HG03571 (cell line): ENCODE data around the gene CARMIL1.
"Not testable (repeated sequence)": the region's sequence is repeated elsewhere in the genome, so short reads cannot be mapped to it uniquely, and the experiment has no call there.

Experiments used
- ATAC-seq: cut with Tn5 transposase; IDR thresholded peaks from one replicate; pipeline ENCODE4 v1.9.1; 2021; ENCODE audit not compliant: unreplicated experiment

Gene CARMIL1

DNA sequence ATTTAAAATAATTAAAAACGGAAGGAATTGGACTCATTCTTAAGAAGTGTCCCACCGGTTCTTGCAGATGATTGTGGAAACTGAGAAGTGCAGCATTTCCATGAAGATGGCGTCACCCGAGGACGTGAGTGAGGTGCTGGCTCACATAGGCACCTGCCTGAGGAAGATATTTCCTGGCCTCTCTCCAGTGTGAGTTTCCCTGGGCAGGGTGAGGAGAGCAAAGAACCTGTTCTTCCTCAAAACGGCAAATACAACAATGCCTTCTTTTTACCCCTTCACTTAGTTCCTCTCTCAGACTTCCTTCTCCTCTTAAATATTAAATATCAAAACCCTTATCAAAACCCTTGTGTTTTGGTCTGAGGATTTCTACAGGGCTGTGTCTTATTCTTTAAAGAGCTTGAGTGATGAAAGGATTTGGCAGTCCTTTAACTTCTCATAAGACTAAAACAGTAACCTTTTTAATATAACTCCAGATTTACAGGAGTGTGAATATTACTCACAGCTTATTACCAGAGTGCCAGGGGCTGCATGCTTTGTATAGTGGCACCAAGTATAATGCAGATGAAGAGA, 156.3 kb downstream of the CARMIL1 start:
- ATAC-seq, result no peak

DNA sequence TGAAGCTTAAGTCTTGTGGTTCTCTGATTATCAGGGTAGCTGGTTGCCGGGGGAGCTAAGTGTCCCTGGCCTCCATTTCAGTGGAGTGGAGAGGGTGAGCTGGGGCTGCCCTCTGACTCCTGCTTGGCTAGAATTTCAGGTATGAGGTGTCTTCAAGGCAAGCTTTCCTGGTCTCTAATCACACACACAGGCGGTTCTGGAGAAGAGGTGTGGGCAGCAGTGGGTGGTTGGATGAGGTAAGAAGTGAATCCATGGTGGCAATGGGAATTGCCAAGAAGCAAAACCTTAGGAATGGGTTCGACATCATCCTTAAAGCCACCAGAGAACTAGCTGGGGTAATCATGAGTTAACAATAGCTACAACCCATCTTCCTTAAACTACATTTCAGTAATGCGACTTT, 157.6 kb downstream of the CARMIL1 start:
- no peak for ATAC-seq

DNA sequence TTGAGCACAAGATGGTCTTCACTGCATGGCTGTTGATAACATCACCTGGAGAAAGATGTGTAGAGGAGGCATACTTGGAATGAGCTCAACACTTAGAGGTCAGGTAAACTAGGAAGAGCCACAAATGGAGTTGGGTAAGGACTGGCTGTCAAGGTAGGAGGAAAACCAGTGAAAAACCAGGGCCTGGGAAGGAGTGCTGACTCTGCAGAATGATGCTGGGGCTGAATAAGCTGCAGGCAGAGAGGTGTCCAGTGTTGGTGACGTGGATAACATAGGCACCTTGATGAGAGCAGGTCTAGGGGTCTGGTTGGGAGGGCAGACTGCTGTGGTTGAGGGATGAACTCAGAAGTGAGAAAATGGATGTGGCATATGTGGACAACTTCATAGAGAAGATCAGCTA, 160.2 kb downstream of the CARMIL1 start:
- ATAC-seq, result no peak

DNA sequence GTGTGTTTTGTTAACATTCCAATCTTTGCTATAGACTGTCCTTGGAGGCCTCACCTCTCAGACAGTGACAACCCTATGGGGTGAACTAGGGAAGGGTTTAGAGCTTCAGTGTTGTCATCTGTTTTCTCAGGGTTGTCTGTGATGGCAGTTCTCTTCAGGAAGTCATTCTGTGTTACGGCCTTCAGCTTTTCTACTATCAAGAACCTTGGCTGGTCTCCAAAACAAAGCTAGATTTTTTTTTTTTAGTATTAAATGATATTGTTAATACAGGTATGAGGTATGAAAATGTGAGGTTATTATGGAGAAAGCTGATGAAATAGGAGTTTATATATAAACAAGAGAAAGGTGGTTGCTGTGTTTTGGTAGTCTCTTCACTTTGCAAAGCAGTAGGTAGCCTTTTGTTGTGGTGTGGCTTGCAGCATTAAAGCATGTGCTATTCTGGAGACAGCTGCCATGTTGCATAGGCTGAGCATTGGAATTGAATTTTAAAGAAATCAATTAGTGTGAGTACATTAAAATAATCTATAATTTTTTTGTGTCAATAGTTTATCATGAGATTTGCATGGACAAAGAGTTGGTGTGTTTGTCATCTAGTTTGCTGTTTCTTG, 162.6 kb downstream of the CARMIL1 start:
- no peak for ATAC-seq

- ATAC-seq, result no peak
Observed at GRCh38 chr6:25442898-25443297, 163.7 kb downstream of the CARMIL1 start.

GRCh38 chr6:25444521-25444920, 165.3 kb downstream of the CARMIL1 start:
- not testable (repeated sequence) for ATAC-seq

GRCh38 chr6:25446830-25447569, 167.8 kb downstream of the CARMIL1 start:
- ATAC-seq, result no peak

- ATAC-seq, result no peak
Observed at GRCh38 chr6:25447570-25447929, 168.4 kb downstream of the CARMIL1 start.

- no peak for ATAC-seq
Observed at GRCh38 chr6:25448965-25449538, 169.9 kb downstream of the CARMIL1 start.

DNA sequence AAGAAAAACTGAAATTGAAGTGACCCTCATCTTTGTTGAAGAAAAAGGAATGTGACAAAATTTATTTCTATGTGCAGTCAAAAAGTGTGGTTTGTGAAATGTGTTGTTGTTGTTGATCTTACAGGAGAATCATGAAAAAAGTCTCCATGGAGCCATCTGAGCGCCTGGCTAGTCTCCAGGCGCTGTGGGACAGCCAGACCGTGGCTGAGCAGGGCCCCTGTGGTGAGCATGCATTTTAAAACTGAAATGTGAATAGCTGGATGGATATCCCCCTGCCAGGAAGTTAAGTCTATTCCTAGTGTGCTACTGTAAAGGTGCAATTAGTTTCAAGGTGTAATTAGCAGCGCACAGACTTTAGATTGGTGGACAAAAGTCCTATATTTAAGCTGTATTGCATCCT, 170.6 kb downstream of the CARMIL1 start:
- ATAC-seq, result no peak

DNA sequence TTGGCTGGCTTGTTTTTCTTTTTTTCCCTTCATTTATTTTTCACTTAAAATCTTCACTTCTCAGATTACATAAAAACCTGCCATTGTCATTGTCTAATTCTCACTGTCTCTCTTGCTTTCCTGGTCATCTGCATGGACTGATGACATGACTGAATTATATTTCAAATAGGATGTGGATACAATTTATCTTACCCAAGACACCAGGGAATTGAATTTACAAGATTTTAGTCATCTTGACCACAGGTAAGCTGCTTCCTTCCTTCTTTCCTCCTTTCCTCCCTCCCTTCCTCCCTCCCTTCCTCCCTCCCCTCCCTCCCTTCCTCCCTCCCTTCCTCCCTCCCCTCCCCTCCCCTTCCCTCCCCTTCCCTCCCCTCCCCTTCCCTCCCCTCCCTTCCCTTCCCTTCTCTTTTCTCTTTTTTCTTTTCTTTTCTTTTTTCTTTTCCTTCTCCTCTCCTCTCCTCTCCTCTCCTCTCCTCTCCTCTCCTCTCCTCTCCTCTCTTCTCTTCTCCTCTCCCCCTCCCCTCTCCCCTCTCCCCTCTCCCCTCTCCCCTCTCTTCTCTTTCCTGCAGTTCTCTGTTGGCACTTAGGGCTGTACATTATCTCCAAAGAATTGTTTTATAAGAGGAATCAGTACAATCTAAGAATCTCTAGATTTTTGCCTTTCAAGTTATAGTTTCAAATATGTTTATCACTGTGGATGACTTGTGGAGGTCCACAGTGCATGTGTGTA, 171.5 kb downstream of the CARMIL1 start:
- no peak for ATAC-seq

GRCh38 chr6:25452031-25452430, 172.9 kb downstream of the CARMIL1 start:
- ATAC-seq, result no peak

DNA sequence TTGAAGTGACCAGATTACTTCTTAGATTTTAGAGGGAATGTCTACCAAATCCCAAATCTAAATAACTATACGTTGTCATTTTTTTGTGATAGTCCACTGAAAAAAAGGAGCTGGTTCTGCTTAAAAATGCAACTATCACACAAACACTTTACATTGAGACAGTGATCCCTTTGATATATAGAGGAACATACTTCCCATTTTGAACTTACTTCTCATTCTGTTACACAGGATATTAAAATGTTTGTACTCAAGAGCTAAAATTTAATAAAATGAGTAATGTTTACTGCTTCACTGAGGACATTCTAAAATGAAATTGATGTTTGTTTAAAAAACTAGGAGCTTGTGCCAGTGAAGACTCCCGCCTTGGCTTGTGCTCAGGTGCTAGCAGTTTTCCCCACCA, 174.1 kb downstream of the CARMIL1 start:
- no peak for ATAC-seq

GRCh38 chr6:25454136-25454535, 175.0 kb downstream of the CARMIL1 start:
- no peak for ATAC-seq

DNA sequence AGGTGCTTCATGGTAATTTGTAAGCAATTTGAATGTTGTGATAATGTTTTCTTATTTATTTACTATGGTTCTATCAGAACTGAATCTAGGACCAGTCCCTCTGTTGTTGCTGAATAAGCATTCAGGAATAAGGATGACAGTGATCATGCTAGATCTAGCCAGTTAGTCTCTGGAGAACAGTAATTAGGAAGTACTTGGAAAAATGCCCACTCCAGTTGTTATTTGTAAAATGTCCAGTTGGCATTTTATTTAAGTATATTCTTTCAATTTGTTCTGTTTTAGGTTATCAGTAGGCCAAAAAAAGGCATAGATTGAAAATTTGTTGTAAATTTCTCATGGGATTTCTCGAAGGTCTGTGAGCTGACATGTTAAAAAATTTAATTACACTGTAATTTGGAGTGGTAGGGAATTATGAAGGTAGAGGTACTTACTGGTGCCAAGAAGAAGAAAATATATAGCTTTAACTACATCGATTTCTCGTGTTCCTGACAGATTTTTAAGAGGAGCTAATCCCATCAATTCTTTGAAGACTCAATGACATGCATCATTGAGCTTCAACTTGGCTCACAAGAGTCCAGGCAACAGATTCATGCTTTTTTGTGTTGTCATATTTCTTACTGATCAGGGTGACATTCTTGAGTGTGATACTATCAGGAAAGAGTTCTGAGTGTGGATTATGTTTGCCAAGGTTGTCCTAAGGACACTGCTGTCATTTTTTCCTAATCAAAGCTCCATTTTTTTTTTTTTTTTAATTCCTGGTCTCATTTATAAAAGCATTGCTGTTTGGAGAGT, 177.3 kb downstream of the CARMIL1 start:
- ATAC-seq, result no peak

GRCh38 chr6:25457516-25457915, 178.3 kb downstream of the CARMIL1 start:
- no peak for ATAC-seq

GRCh38 chr6:25458485-25458884, 179.3 kb downstream of the CARMIL1 start:
- ATAC-seq, result no peak

DNA sequence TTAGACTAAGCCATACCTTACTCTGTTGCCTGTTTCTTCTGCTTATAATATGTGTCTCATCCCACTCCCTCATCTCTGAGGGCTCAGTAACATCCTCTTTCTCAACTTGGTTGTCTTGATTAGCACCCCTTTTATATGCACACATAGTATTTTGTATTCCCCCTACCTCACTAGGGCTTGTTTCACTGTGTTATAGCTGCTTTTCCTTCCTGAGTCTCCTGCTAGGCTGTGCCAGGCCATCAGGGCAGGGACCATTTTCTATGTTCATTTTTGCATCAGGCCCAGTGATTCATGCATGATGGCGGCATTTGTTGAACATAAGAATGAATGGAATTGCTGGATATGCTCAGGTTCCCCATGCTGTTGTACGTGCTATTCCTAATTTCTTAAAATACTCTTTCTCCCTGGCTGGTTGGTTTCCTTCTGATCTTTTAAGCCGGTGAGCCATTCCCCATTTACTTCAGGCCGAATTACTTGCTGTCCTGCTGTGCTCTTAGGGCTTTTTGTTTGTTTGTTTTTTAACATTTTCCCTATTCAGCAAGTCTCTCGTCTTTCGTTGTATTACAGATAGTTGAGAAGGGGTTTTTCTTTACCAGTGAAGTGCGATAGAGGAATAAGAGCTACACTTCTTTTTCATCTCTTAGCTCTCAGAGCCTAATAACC, 183.2 kb downstream of the CARMIL1 start:
- ATAC-seq, result no peak

DNA sequence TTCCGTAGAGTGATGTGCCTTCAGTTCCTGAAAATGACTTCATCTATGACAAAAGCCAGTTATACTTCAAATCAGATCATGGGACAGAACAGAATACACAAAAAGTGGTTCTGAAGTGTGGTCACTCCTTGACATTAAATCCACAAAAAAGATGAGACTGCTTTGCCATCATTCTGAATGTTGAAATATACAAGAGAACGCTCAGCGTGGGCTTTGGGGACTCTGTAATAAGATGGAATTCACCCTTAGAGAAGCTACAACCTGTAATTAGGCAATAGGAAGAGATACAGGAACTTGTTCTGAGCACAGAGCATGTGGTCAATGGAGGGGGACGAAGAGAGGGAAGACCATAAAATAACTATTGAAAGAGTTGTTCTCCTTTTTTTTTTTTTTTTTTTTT, 184.3 kb downstream of the CARMIL1 start:
- ATAC-seq, result no peak

GRCh38 chr6:25464225-25464624, 185.1 kb downstream of the CARMIL1 start:
- ATAC-seq, result no peak
